Mammary epithelial cell (primary cell): ENCODE data around the gene PKDCC.

Source experiments
- CTCF ChIP-seq, 2 donors: IDR thresholded peaks in 1 of 2; conservative IDR thresholded peaks in 1 of 2; 2 replicates each; pipeline ENCODE4 v1.5.1; 2011 to 2012; ENCODE audit warnings: inconsistent platforms in 2 of 2, low read length in 2 of 2, mild to moderate bottlenecking in 2 of 2, control low read depth in 1 of 2, low read depth in 1 of 2; ENCODE audit not compliant: insufficient read depth in 1 of 2; ENCODE audit errors: extremely low read depth in 1 of 2
- EZH2 ChIP-seq: IDR thresholded peaks from 2 replicates; pipeline ENCODE4 v1.6.1; 2012; ENCODE audit warnings: low read length, inconsistent platforms, borderline replicate concordance

GRCh38 chr2:42095923-42096408 lies 48.1 kb downstream of the PKDCC start:
- peak; percentile 75 to 78 for TF ChIP-seq CTCF (conservative IDR thresholded peaks at IDR 0.05 in 1 of 2, IDR thresholded peaks at IDR 0.05 in 1 of 2; ENCODE audit: extremely low read depth in 1 of 2, insufficient read depth in 1 of 2, low read depth in 1 of 2, low read length in 2 of 2)
- TF ChIP-seq EZH2, result no peak
